ENCODE data around the gene IL3.

The IL3 gene

GRCh38 chr5:132053483-132053882 lies 7.0 kb upstream of the IL3 start:
- no peak overlapping the region for H3K4me3 ChIP-seq (ENCODE audit: low read depth, low read length)
- TF ChIP-seq CTCF (IDR thresholded peaks at IDR 0.05; ENCODE audit: insufficient read depth, low read depth, low read length, missing control alignments) = no peak
- no peak for DNase-seq (ENCODE audit: low read depth)

DNA sequence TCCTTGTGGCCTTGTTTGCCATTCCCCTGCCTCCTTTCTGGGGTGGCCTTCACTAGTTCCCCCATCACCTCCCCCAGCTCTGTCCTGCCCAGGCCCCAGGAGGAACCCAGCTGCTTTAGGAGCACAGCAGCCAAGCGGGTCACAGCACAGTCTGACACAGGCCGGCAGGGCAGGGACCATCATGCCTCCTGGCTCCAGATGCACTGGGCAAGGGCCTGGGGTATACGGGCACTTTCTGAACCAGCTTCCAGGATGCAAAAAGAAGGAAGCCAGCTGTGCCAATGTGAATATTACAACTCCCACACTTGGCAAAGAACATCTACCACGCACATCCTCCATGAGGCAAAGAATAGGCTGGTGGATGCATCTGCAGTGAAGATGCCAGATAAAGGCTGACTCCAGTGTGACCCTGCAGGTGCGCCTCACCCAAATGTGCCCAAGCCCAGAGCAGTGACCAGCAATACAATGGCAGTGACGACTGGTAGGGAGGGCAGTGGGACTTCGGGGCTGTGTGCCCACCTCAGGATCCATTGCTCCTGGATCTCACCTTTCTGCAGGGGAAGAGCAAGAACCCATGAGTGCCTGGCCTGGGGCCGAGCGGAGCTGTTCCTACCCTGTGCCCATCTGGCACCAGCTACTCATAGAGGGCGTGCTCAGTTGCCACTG lies 6.3 kb upstream of the IL3 start:
- H3K4me3 ChIP-seq (ENCODE audit: low read depth, low read length) = no peak overlapping the region
- no peak for TF ChIP-seq CTCF (IDR thresholded peaks at IDR 0.05; ENCODE audit: insufficient read depth, low read depth, low read length, missing control alignments)
- DNase-seq (ENCODE audit: low read depth) = no peak

DNA sequence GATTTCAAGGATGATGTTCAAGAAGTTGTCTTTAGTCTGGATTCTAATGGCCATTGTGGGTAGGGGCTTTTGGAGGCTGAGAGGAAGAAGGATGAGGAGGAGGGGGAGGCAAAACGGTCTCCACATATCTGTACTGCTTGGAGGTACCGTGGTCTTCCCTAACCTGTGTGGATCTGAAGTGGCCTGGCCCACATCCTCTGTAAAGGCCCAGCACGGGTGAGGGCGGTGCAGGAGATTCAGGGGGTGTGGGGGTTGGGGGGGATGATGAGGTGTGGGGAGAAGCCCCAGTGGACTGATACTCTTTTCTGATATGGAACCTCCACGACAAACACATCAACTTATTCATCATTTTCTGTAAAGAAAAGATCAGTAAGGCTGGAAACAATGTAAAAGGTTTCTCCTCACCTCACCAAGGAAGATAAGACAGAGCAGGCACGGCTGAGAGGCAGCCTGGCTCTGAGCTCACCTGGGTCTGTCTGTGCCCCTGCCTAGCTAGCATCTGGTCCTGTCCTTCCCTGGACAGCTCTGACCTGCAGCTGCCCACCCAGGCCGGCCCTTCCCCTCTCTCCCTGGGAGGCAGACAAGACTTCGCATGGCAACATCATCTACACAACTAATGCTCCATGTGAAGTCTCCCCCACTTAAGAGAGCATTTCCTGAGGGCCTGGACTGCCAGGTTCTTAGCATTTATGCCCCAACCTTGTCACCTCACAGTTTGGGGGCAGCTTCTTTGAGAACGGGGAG lies 5.6 kb upstream of the IL3 start:
- no peak for DNase-seq (ENCODE audit: low read depth)
- no peak overlapping the region for H3K4me3 ChIP-seq (ENCODE audit: low read depth, low read length)
- no peak for TF ChIP-seq CTCF (IDR thresholded peaks at IDR 0.05; ENCODE audit: insufficient read depth, low read depth, low read length, missing control alignments)

GRCh38 chr5:132055441-132055807 lies 5.0 kb upstream of the IL3 start:
- no peak overlapping the region for H3K4me3 ChIP-seq (ENCODE audit: low read depth, low read length)
- no peak for TF ChIP-seq CTCF (IDR thresholded peaks at IDR 0.05; ENCODE audit: insufficient read depth, low read depth, low read length, missing control alignments)
- no peak for DNase-seq (ENCODE audit: low read depth)

- no peak for DNase-seq (ENCODE audit: low read depth)
- TF ChIP-seq CTCF (IDR thresholded peaks at IDR 0.05; ENCODE audit: insufficient read depth, low read depth, low read length, missing control alignments) = no peak
- no peak overlapping the region for H3K4me3 ChIP-seq (ENCODE audit: low read depth, low read length)
Observed at GRCh38 chr5:132055808-132056609, 4.4 kb upstream of the IL3 start.

DNA sequence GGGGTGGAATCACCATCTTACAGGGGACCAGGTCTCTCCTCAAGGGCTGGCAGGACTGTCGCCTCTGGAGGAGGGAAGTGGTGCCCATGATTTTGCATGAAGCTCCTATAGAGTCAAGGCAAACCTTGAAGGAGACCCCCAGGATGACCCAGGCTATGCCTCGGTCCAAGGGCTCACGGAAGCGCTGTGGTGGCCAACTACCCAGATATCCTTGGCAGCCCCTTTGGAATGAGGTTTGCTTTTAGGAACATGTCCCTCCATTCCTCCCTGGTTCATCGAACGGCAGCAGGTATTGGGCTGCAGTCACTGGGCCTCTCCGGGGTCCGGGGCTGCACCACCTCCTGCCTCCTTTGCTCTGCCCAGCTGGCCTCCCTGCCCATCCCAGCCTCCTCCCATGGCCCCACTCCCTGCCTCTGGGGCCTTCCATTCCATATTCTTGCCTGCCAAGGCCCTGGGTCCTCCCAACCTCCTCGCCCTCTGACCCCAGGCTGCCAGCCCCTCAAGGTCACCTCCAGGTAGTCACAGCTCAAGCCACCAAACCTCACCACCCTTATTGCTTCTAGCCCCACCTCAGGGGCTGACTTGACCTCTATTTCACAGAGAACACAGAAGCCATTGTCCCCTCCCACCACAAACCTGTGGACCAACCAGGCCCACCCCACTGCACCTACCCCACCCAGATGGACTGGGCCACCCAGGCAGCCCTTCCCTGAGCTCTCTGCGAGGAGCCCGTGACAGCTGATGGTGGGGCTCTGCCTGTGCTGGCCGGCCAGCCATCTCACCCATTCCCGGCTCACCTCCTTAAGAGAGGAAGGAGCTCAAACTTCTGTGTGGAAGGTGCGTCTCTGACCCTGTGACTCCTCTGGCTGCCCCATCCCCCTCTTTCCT lies 3.6 kb upstream of the IL3 start:
- no peak for TF ChIP-seq CTCF (IDR thresholded peaks at IDR 0.05; ENCODE audit: insufficient read depth, low read depth, low read length, missing control alignments)
- no peak overlapping the region for H3K4me3 ChIP-seq (ENCODE audit: low read depth, low read length)
- no peak for DNase-seq (ENCODE audit: low read depth)
